ENCODE data around the gene TFCP2L1.

GRCh38 chr2:121189011-121189410 lies 96.0 kb downstream of the TFCP2L1 start:
- TF ChIP-seq POLR2A (IDR thresholded peaks at IDR 0.05; ENCODE audit: low read length) (no peak), GATA1 (IDR thresholded peaks at IDR 0.05; ENCODE audit: low read depth, low read length) (no peak)
